Neuronal stem cell (in vitro differentiated cells): ENCODE measurements around the gene SH3BP2.

Experiments used
- DNase-seq: peaks from one replicate; pipeline ENCODE4 v3.0.0-alpha.2; 2013; ENCODE audit warnings: low spot score
- H2AFZ ChIP-seq: one replicate; pipeline ENCODE4 v1.6.1; 2013; ENCODE audit warnings: mild to moderate bottlenecking, low read length, inconsistent platforms
- H2AK5ac ChIP-seq: 2 replicates; pipeline ENCODE4 v1.6.1; 2013; ENCODE audit warnings: low read depth, mild to moderate bottlenecking, inconsistent platforms, low read length, moderate library complexity, mixed read lengths
- H2BK120ac ChIP-seq: 2 replicates; pipeline ENCODE4 v1.6.1; 2013; ENCODE audit warnings: low read depth, mild to moderate bottlenecking, inconsistent platforms, low read length, moderate library complexity, mixed read lengths
- H2BK12ac ChIP-seq: one replicate; pipeline ENCODE4 v1.6.1; 2013; ENCODE audit warnings: low read length, inconsistent platforms
- H2BK15ac ChIP-seq: 2 replicates; pipeline ENCODE4 v1.6.1; 2013; ENCODE audit warnings: mild to moderate bottlenecking, low read length, inconsistent platforms, mixed read lengths
- H2BK5ac ChIP-seq: one replicate; pipeline ENCODE4 v1.6.1; 2013; ENCODE audit warnings: inconsistent platforms, mild to moderate bottlenecking, low read length, moderate library complexity
- H3K14ac ChIP-seq: one replicate; pipeline ENCODE4 v1.6.1; 2013; ENCODE audit warnings: low read length, inconsistent platforms
- H3K18ac ChIP-seq: 2 replicates; pipeline ENCODE4 v1.6.1; 2013; ENCODE audit warnings: low read length, inconsistent platforms
- H3K23ac ChIP-seq: 2 replicates; pipeline ENCODE4 v1.6.1; 2013; ENCODE audit warnings: low read depth, mild to moderate bottlenecking, mixed read lengths, low read length, inconsistent platforms; ENCODE audit not compliant: poor library complexity
- H3K27ac ChIP-seq: replicated peaks from 3 replicates; pipeline ENCODE4 v1.5.1; 2013; ENCODE audit warnings: low read length, inconsistent platforms
- H3K27me3 ChIP-seq, 3 experiments: 2 replicates each; pipeline ENCODE4 v1.6.1; 2013; ENCODE audit warnings: low read length in 3 of 3, mild to moderate bottlenecking in 2 of 3, inconsistent platforms in 1 of 3, low read depth in 1 of 3, mixed read lengths in 1 of 3, moderate library complexity in 1 of 3; ENCODE audit not compliant: control insufficient read depth in 3 of 3, insufficient read depth in 3 of 3
- H3K36me3 ChIP-seq, 2 donors: replicated peaks in 1 of 2; 2 replicates each; pipeline ENCODE4 v1.6.1; 2013; ENCODE audit warnings: low read length in 2 of 2; ENCODE audit not compliant: control insufficient read depth in 2 of 2, insufficient read depth in 2 of 2
- H3K4ac ChIP-seq: 2 replicates; pipeline ENCODE4 v1.6.1; 2013; ENCODE audit warnings: inconsistent platforms, mild to moderate bottlenecking, low read length, moderate library complexity
- H3K4me1 ChIP-seq, 2 donors: 1 replicate in 1 of 2; 2 replicates in 1 of 2; pipeline ENCODE4 v1.6.1; 2013; ENCODE audit warnings: low read length in 2 of 2, low read depth in 1 of 2; ENCODE audit not compliant: control insufficient read depth in 2 of 2, insufficient read depth in 1 of 2
- H3K4me2 ChIP-seq: one replicate; pipeline ENCODE4 v1.6.1; 2013; ENCODE audit warnings: mild to moderate bottlenecking, low read length, inconsistent platforms; ENCODE audit not compliant: insufficient read depth, poor library complexity, severe bottlenecking
- H3K4me3 ChIP-seq, 2 donors: 2 replicates each; pipeline ENCODE4 v1.5.1; 2013; ENCODE audit warnings: low read length in 2 of 2, mild to moderate bottlenecking in 2 of 2, inconsistent platforms in 1 of 2, moderate library complexity in 1 of 2
- H3K79me1 ChIP-seq: one replicate; pipeline ENCODE4 v1.6.1; 2013; ENCODE audit warnings: low read depth, mild to moderate bottlenecking, inconsistent platforms, low read length, moderate library complexity
- H3K9ac ChIP-seq: one replicate; pipeline ENCODE4 v1.6.1; 2013; ENCODE audit warnings: mild to moderate bottlenecking, low read depth, low read length, inconsistent platforms; ENCODE audit not compliant: poor library complexity
- H3K9me3 ChIP-seq, 2 donors: replicated peaks in 1 of 2; 2 replicates each; pipeline versions ENCODE3 to v1.6.1; 2013; ENCODE audit warnings: low read length in 2 of 2, mild to moderate bottlenecking in 2 of 2, inconsistent platforms in 1 of 2, low read depth in 1 of 2, mixed read lengths in 1 of 2, moderate library complexity in 1 of 2; ENCODE audit not compliant: control insufficient read depth in 2 of 2, insufficient read depth in 1 of 2
- H4K8ac ChIP-seq: one replicate; pipeline ENCODE4 v1.6.1; 2013; ENCODE audit warnings: low read depth, mild to moderate bottlenecking, inconsistent platforms, low read length, moderate library complexity
- H4K91ac ChIP-seq: one replicate; pipeline ENCODE4 v1.6.1; 2013; ENCODE audit warnings: low read length, low read depth, mild to moderate bottlenecking, inconsistent platforms; ENCODE audit not compliant: poor library complexity
- WGBS, 2 donors: extraction: QIAGEN DNeasy Blood & Tissue Kit; methylation state at CpG; one replicate each; pipeline ENCODE4 v1.1.7; 2013; ENCODE audit warnings: missing lambda C conversion rate in 2 of 2, mixed read lengths in 1 of 2; ENCODE audit not compliant: insufficient read length in 2 of 2, insufficient replicate concordance in 1 of 2; ENCODE audit errors: extremely low coverage in 2 of 2; 5-methylcytosine and 5-hydroxymethylcytosine counted together

SH3BP2 gene

DNA sequence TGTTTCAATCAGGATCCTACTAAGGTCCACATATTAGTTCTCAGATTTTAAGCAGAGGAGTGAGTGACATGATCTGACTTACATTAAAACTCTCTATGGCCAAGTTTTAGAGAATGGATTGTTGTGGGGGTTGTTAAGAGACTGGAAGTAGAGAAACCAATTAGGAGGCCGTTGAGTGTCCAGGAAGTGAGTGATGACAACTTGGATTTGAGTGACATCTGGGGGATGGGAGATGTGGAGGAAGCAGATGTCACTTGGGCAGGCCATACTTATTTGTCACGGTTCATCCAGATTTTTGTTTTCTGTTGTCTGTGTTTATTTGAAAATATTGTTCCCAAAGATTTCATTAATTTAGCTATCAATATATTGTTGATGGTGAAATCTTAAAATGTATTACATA is 79.0 kb downstream of the SH3BP2 start:
- Histone ChIP-seq H3K4me2 (no peak overlapping the region), H2AK5ac (no peak overlapping the region), H3K18ac (no peak overlapping the region), H3K14ac (no peak overlapping the region), H2BK15ac (no peak overlapping the region), H4K91ac (no peak overlapping the region), H3K36me3 (peaks cover 2 to 20% of the 10 kb centered on the region in 2 donors), H3K79me1 (no peaks in the 10 kb centered on the region), H2BK12ac (no peak overlapping the region), H2BK120ac (no peak overlapping the region), H2AFZ (no peak overlapping the region), H3K27ac (no peak overlapping the region), H3K4ac (no peak overlapping the region), H3K4me1 (peaks cover 3 to 27% of the 10 kb centered on the region in 2 donors), H3K27me3 (no peaks in the 10 kb centered on the region), H3K9me3 (no peaks in the 10 kb centered on the region), H2BK5ac (no peak overlapping the region), H3K4me3 (no peak overlapping the region), H3K23ac (no peak overlapping the region), H4K8ac (no peak overlapping the region), H3K9ac (no peak overlapping the region)
- DNase-seq: no peak
- no CpG with 5 or more reads among the region's 2 CpGs for WGBS, 2 donors

DNA sequence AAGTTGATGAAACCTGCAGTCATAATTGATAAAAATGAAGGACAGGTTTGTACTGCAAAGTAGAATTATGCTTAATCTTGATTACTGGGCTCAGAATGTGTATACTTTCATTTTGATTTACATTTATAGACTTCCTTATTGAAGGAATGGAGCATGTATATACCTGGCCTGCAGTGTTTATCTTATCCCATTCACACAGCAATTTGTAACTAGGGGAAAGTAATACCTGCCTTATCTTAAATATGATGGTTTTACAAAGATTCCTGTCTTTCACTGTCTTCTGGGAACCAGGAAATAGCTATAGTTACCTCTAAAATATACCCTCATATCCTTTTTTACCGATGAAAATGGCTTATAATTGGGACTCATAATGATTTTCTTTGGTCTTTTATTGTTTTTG is 80.4 kb downstream of the SH3BP2 start:
- H3K14ac ChIP-seq: no peak overlapping the region
- H3K4me1 ChIP-seq: peaks cover 3 to 18% of the 10 kb centered on the region in 2 donors
- no peak overlapping the region for H3K27ac ChIP-seq
- no peak overlapping the region for H3K4me2 ChIP-seq
- peaks cover 5 to 33% of the 10 kb centered on the region in 2 donors for H3K36me3 ChIP-seq
- H2BK15ac ChIP-seq: no peak overlapping the region
- H3K18ac ChIP-seq: no peak overlapping the region
- no peak overlapping the region for H3K9ac ChIP-seq
- no peak overlapping the region for H2AFZ ChIP-seq
- H3K9me3 ChIP-seq: no peaks in the 10 kb centered on the region
- no peak overlapping the region for H3K4ac ChIP-seq
- H2BK120ac ChIP-seq: no peak overlapping the region
- H3K23ac ChIP-seq: no peak overlapping the region
- no peaks in the 10 kb centered on the region for H3K79me1 ChIP-seq
- no peak overlapping the region for H2BK5ac ChIP-seq
- no peak overlapping the region for H2BK12ac ChIP-seq
- no peak overlapping the region for H4K8ac ChIP-seq
- H3K27me3 ChIP-seq: no peaks in the 10 kb centered on the region
- H2AK5ac ChIP-seq: no peak overlapping the region
- no peak overlapping the region for H4K91ac ChIP-seq
- no peak overlapping the region for H3K4me3 ChIP-seq
- WGBS, 2 donors: no CpG with 5 or more reads among the region's 1 CpG
- DNase-seq: no peak

DNA sequence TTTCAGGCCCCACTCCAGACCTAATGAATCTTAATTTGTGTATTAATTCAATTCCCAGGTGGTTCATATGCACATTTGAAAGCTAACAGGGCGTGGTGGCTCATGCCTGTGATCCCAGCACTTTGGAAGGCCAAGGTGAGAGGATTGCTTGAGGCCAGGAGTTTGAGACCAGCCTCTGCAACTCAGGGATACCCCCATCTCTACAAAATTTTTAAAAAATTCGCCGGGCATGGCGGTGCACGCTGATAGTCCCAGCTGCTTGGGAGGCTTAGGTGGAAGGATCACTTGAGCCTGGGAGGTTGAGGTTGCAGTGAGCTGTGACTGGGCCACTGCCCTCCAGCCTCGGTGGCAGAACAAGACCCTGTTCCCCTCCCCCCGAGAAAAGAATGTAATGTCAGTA is 82.0 kb downstream of the SH3BP2 start:
- no peak overlapping the region for H2AK5ac ChIP-seq
- H3K9me3 ChIP-seq: peaks cover 0 to 7% of the 10 kb centered on the region in 2 donors
- H3K18ac ChIP-seq: no peak overlapping the region
- H3K36me3 ChIP-seq: peaks cover 10 to 46% of the 10 kb centered on the region in 2 donors
- H3K4me2 ChIP-seq: no peak overlapping the region
- no peak overlapping the region for H4K8ac ChIP-seq
- no peak overlapping the region for H3K9ac ChIP-seq
- H3K23ac ChIP-seq: no peak overlapping the region
- H2BK5ac ChIP-seq: no peak overlapping the region
- no peaks in the 10 kb centered on the region for H3K27me3 ChIP-seq
- H3K4me1 ChIP-seq: peaks cover 3 to 4% of the 10 kb centered on the region in 2 donors
- H2BK12ac ChIP-seq: no peak overlapping the region
- H4K91ac ChIP-seq: no peak overlapping the region
- H2AFZ ChIP-seq: no peak overlapping the region
- no peak for DNase-seq
- no peak overlapping the region for H3K4me3 ChIP-seq
- no peak overlapping the region for H3K4ac ChIP-seq
- H3K27ac ChIP-seq: no peak overlapping the region
- WGBS, 2 donors: no CpG with 5 or more reads among the region's 7 CpGs
- H2BK120ac ChIP-seq: no peak overlapping the region
- peaks cover 3% of the 10 kb centered on the region for H3K79me1 ChIP-seq
- no peak overlapping the region for H2BK15ac ChIP-seq
- no peak overlapping the region for H3K14ac ChIP-seq

DNA sequence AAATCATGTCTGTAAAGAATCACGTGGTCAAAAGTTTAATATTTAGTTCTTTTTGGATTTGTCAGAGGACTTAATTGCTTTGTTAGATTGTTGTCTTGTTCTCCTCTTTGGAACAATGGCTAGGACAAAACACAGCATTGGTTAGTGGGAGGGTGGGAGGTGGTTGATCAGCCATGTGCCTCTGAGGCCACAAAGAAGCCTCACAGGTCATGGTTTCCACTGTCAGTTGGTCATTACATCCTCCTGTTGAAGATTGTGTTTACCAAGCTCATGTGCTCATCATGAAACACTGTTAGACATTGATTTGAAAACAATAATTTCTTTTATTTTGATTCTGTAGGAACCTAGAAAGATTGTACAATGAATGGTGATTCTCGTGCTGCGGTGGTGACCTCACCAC is 82.7 kb downstream of the SH3BP2 start:
- no CpG with 5 or more reads among the region's 3 CpGs for WGBS, 2 donors
- Histone ChIP-seq H2AK5ac (no peak overlapping the region), H3K9ac (no peak overlapping the region), H2AFZ (no peak overlapping the region), H3K18ac (no peak overlapping the region), H2BK5ac (no peak overlapping the region), H4K8ac (no peak overlapping the region), H3K9me3 (peaks cover 0 to 11% of the 10 kb centered on the region in 2 donors), H2BK15ac (no peak overlapping the region), H3K36me3 (peaks cover 13 to 51% of the 10 kb centered on the region in 2 donors), H3K4me2 (no peak overlapping the region), H3K23ac (no peak overlapping the region), H3K27ac (no peak overlapping the region), H3K4me3 (no peak overlapping the region), H2BK12ac (no peak overlapping the region), H3K4ac (no peak overlapping the region), H4K91ac (no peak overlapping the region), H2BK120ac (no peak overlapping the region), H3K4me1 (peaks cover 3 to 4% of the 10 kb centered on the region in 2 donors), H3K14ac (no peak overlapping the region), H3K79me1 (peaks cover 3% of the 10 kb centered on the region), H3K27me3 (no peaks in the 10 kb centered on the region)
- DNase-seq: no peak
